Vagina (tissue), 2 donors: Measurements from ENCODE around the gene FKBP7.

ENCODE experiments used
- POLR2A ChIP-seq, 2 donors: fragments of 450-650 bp; IDR thresholded peaks; one replicate each; pipeline ENCODE4 v1.6.1; 2017; ENCODE audit warnings: antibody characterized with exemption in 2 of 2, mild to moderate bottlenecking in 2 of 2, moderate library complexity in 2 of 2
- POLR2AphosphoS5 ChIP-seq, 2 donors: sonication (generic); formaldehyde crosslinking; IDR thresholded peaks; one replicate each; pipeline ENCODE4 v1.9.0; 2017; ENCODE audit warnings: antibody characterized with exemption in 2 of 2, mild to moderate bottlenecking in 2 of 2, low read depth in 1 of 2; ENCODE audit not compliant: insufficient read depth in 1 of 2
- TF ChIP-seq, protein P1 (sequence below), 3 experiments: fragments of 450-650 bp in 2 of 3; fragments of 200-600 bp in 1 of 3; sonication (generic) in 1 of 3; IDR thresholded peaks; one replicate each; pipeline ENCODE4 v1.5.1; 2017 to 2019; ENCODE audit warnings: antibody characterized with exemption in 3 of 3, mild to moderate bottlenecking in 2 of 3, moderate library complexity in 2 of 3

DNA sequence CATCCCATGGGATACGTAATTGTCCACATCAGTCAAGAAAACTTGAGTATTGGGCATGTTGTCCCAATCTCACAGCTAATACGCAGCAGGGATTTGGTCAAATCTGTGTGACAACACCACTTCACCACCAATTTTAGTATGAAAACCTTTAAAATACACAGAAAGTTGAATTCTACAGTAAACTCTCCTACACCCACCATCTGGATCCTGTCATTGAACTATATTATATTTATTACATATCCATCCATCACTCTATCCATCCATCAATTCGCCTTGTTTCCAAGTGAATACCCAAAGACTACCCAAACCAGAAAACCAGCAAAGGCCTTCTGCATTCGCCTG lies 846 bp upstream of the FKBP7 start:
- no peak for TF ChIP-seq POLR2A (IDR thresholded peaks at IDR 0.05)
- TF ChIP-seq, protein P1, sequence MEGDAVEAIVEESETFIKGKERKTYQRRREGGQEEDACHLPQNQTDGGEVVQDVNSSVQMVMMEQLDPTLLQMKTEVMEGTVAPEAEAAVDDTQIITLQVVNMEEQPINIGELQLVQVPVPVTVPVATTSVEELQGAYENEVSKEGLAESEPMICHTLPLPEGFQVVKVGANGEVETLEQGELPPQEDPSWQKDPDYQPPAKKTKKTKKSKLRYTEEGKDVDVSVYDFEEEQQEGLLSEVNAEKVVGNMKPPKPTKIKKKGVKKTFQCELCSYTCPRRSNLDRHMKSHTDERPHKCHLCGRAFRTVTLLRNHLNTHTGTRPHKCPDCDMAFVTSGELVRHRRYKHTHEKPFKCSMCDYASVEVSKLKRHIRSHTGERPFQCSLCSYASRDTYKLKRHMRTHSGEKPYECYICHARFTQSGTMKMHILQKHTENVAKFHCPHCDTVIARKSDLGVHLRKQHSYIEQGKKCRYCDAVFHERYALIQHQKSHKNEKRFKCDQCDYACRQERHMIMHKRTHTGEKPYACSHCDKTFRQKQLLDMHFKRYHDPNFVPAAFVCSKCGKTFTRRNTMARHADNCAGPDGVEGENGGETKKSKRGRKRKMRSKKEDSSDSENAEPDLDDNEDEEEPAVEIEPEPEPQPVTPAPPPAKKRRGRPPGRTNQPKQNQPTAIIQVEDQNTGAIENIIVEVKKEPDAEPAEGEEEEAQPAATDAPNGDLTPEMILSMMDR (IDR thresholded peaks at IDR 0.05), result peak in 1 of 3 experiments; percentile 5
- TF ChIP-seq POLR2AphosphoS5 (IDR thresholded peaks at IDR 0.05; ENCODE audit: insufficient read depth in 1 of 2, low read depth in 1 of 2), result no peak
